Fibroblast of skin of abdomen (primary cell): ENCODE results near the gene ARHGEF4.

Experiments used
- DNase-seq: peaks from one replicate; pipeline ENCODE4 v3.0.0-alpha.2; 2013

ARHGEF4 gene

DNA sequence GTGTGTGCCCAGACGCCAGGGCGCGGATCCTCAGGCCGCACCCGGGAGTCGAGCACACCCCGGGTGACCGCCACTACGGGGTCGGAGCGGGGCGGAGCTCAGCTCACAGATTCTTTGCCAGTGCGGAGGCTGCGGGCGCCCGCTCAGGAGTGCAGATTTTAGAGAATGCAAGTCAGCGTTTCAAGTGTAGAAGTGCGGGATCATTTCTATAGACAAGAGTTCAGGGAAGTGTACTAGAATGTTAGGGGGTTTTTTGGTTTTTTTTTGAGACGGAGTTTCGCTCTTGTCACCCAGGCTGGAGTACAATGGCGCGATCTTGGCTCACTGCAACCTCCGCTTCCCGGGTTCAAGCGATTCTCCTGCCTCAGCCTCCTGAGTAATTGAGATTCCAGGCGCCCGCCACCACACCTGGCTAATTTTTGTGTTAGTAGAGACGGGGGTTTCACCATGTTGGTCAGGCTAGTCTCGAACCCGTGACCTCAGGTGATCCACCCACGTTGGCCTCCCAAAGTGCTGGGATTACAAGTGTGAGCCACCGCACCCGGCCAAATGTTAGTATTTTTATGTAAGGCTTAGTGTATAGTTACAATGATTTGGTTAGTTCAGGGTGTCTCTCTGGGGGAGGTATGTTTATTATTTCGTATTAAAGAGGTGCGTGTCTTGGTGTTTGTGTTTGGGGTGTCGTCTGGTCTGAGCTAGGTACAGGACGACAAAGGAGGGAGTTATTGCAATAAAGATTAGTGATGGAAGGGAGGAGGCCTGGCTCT, 257.2 kb downstream of the ARHGEF4 start:
- DNase-seq: peak; percentile 67

DNA sequence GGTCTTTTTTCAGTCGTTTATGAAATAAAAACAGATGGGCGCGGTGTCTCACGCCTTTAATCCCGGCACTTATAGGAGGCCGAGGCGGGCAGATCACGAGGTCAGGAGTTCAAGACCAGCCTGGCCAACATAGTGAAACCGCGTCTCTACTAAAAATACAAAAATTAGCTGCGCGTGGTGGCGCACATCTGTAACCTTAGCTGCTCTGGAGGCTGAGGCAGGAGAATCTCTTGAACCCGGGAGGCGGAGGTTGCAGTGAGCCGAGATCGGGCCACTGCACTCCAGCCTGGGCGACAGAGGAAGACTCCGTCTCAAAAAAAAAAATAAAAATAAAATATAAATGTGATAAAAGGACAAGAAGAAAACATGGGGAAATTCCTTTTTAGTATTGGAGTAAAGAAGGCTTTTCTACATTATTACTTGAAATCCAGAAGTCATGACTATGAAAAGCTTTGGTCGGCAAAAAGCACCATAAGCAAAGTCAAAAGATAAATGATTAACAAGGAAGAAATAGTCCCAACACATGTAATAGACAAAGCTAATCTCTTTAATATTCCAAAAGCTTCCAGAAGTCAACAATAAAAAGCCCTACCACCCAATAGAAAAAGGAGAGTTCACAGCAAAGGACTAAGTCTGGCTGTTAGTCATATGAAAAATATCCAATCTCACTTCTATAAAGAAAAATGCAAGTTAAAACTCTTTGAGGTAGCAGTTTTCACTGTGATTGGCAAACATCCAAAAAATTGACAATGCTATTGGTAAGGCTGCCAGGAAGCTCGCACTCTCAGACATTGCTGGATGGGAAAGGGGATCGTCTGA, 258.0 kb downstream of the ARHGEF4 start:
- peak; percentile 29 for DNase-seq
